ENCODE data around the gene GATC.

DNA sequence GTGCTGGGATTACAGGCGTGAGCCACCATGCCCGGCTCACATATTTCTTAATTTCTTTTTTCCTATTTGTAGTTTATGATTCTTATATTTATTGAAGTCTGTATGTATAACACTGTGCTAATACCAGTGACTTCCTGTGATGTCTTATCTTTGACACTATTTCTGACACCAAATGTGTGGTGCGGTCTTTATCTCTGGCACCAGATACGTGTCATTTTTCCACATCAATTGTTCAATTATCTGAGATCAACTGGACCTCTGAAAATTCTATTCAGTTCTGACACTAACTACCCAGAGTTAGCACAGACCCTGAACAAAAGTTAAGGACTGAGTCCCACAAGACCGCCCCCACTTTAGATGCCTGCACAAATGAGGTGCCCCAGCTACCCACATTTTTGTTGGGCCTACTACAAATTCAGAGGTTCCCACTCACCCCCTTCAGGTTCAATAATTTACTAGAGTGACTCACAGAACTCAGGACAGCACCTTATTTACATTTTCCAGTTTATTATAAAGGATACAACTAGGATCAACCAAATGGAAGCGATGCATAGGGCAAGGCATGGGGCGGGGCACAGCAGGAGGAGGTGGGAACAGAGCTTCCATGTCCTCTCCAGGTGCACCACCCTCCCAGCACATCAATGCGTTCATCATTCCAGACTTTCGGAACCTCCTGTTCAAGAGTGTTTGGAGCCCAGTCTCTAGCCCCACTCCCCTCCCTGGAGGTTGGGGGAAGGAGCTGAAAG, 35.0 kb downstream of the GATC start:
- TF ChIP-seq EZH2 (IDR thresholded peaks at IDR 0.05; ENCODE audit: low read length) (no peak), CTCF (optimal IDR thresholded peaks at IDR 0.05 in 1 of 3, IDR thresholded peaks at IDR 0.05 in 1 of 3, conservative IDR thresholded peaks at IDR 0.05 in 1 of 3; ENCODE audit: extremely low read depth in 1 of 3, insufficient read depth in 2 of 3, low read length in 3 of 3) (no peak)

All from keratinocyte (primary cell).